ENCODE measurements around the gene MRPL45.

Gene MRPL45

GRCh38 chr17:38324772-38325171 lies 27.8 kb downstream of the MRPL45 start:
- in situ Hi-C loops (cut with MboI; ENCODE audit: low sequenced_read_pairs), result no loop called here

- in situ Hi-C loops (cut with MboI; ENCODE audit: low sequenced_read_pairs), result no loop called here
Measured at GRCh38 chr17:38325221-38325851, 28.4 kb downstream of the MRPL45 start.

GRCh38 chr17:38326996-38327792 lies 30.2 kb downstream of the MRPL45 start:
- in situ Hi-C loops (cut with MboI; ENCODE audit: low sequenced_read_pairs), result no loop called here

- in situ Hi-C loops (cut with MboI; ENCODE audit: low sequenced_read_pairs), result no loop called here
Measured at GRCh38 chr17:38327936-38328335, 31.0 kb downstream of the MRPL45 start.

- in situ Hi-C loops (cut with MboI; ENCODE audit: low sequenced_read_pairs), result no loop called here
Measured at GRCh38 chr17:38328620-38329019, 31.7 kb downstream of the MRPL45 start.

GRCh38 chr17:38329284-38329683 lies 32.3 kb downstream of the MRPL45 start:
- in situ Hi-C loops (cut with MboI; ENCODE audit: low sequenced_read_pairs), result no loop called here

- in situ Hi-C loops (cut with MboI; ENCODE audit: low sequenced_read_pairs), result no loop called here
Measured at GRCh38 chr17:38329808-38330730, 33.1 kb downstream of the MRPL45 start.

GRCh38 chr17:38330941-38331411 lies 34.0 kb downstream of the MRPL45 start:
- in situ Hi-C loops (cut with MboI; ENCODE audit: low sequenced_read_pairs), result no loop called here

GRCh38 chr17:38332735-38333134 lies 35.8 kb downstream of the MRPL45 start:
- in situ Hi-C loops (cut with MboI; ENCODE audit: low sequenced_read_pairs), result no loop called here

- in situ Hi-C loops (cut with MboI; ENCODE audit: low sequenced_read_pairs), result no loop called here
Measured at GRCh38 chr17:38333635-38334295, 36.8 kb downstream of the MRPL45 start.

- in situ Hi-C loops (cut with MboI; ENCODE audit: low sequenced_read_pairs), result no loop called here
Measured at GRCh38 chr17:38334480-38335364, 37.8 kb downstream of the MRPL45 start.

GRCh38 chr17:38336838-38337237 lies 39.9 kb downstream of the MRPL45 start:
- in situ Hi-C loops (cut with MboI; ENCODE audit: low sequenced_read_pairs), result no loop called here

GRCh38 chr17:38338053-38338452 lies 41.1 kb downstream of the MRPL45 start:
- in situ Hi-C loops (cut with MboI; ENCODE audit: low sequenced_read_pairs), result no loop called here

- in situ Hi-C loops (cut with MboI; ENCODE audit: low sequenced_read_pairs), result no loop called here
Measured at GRCh38 chr17:38338535-38338934, 41.6 kb downstream of the MRPL45 start.

- in situ Hi-C loops (cut with MboI; ENCODE audit: low sequenced_read_pairs), result no loop called here
Measured at GRCh38 chr17:38339891-38340290, 42.9 kb downstream of the MRPL45 start.

- in situ Hi-C loops (cut with MboI; ENCODE audit: low sequenced_read_pairs), result no loop called here
Measured at GRCh38 chr17:38341035-38341721, 44.2 kb downstream of the MRPL45 start.

- in situ Hi-C loops (cut with MboI; ENCODE audit: low sequenced_read_pairs), result no loop called here
Measured at GRCh38 chr17:38342886-38343607, 46.1 kb downstream of the MRPL45 start.

- in situ Hi-C loops (cut with MboI; ENCODE audit: low sequenced_read_pairs), result no loop called here
Measured at GRCh38 chr17:38343608-38344419, 46.8 kb downstream of the MRPL45 start, which contains the start of gene GPR179. GPR179 (minus strand) TSS chr17:38343956; CDS start chr17:38343789, 167 bp downstream.

All from hTERT RPE-1 (cell line).